NCI-H146 treated with DMSO at 0.1 percent for 48 hours (cell line): ENCODE measurements around the gene PELI3.
"Not testable (repeated sequence)": the region's sequence is repeated elsewhere in the genome, so short reads cannot be mapped to it uniquely, and the experiment has no call there.

Experiments used
- DNase-seq: peaks from one replicate; lab custom pipeline; 2025; ENCODE audit not compliant: unreplicated experiment; lab: John Stamatoyannopoulos, UW

PELI3 gene, protein sequence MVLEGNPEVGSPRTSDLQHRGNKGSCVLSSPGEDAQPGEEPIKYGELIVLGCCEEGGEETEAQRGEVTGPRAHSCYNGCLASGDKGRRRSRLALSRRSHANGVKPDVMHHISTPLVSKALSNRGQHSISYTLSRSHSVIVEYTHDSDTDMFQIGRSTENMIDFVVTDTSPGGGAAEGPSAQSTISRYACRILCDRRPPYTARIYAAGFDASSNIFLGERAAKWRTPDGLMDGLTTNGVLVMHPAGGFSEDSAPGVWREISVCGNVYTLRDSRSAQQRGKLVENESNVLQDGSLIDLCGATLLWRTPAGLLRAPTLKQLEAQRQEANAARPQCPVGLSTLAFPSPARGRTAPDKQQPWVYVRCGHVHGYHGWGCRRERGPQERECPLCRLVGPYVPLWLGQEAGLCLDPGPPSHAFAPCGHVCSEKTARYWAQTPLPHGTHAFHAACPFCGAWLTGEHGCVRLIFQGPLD

DNA sequence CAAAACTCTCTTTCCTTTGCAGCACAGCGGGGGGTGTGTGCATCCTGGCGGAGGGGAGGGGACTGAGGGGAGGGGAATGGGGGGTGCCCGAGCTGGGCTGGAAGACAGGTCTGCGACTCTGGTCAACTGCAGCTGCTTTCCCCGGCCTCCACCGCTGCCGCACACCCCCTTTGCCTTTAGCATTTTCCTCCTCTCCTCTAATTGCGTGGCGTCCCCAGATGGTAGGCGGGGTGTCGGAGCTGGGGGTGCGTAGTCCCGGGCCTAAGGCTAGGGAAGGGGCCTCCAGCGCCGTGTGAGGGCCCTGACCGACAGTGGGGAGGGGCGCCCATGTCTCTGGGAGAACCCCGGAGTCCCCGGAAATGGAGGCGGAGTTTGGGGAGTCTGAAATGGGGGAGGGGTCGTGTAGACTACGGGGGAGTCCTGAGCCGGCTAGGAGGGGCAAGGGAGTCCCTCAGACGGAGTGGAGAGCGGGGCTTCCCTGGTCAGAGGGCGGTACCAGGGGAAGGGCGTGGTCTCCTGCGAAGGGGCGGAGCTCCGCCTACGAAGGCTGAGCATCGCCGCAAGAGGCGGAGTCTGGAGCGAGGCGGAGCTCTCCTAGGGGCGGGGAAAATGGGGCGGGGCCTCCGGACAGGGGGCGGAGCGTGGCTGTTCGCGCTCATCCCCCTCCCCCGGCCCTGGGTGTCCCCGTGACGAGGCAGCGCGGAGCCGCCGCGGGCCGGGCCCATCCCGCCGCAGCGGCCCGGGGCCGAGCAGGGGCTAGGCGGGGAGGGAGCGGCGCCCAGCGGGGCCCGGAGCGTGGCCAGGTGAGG lies at the start of gene PELI3:
PELI3 (plus strand) TSS at position 681 of the 809 bp plus-strand sequence. CDS start 1,224 bp downstream, outside the sequence.
- DNase-seq, result peak; percentile 72

DNA sequence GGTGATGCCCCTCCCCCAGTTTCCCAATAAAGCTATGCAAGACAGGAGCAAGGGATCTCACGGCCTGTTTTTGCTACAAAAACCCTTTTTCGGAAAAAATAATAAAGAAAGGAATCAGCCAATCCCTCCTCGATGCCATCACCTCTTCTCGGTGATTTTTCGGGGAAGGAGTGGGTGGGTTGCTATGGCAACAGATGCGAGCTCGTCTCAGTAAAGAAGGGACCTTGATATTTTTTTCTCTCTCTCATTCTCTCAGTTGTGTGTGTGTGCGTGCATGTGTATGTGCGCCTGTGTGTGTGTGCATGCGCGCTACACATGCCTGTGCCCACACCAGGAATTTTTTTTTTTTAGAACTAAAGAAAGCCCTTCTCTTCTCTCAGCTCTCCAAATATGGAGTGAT lies 49.7 kb upstream of the PELI3 start:
- DNase-seq, result no peak

DNA sequence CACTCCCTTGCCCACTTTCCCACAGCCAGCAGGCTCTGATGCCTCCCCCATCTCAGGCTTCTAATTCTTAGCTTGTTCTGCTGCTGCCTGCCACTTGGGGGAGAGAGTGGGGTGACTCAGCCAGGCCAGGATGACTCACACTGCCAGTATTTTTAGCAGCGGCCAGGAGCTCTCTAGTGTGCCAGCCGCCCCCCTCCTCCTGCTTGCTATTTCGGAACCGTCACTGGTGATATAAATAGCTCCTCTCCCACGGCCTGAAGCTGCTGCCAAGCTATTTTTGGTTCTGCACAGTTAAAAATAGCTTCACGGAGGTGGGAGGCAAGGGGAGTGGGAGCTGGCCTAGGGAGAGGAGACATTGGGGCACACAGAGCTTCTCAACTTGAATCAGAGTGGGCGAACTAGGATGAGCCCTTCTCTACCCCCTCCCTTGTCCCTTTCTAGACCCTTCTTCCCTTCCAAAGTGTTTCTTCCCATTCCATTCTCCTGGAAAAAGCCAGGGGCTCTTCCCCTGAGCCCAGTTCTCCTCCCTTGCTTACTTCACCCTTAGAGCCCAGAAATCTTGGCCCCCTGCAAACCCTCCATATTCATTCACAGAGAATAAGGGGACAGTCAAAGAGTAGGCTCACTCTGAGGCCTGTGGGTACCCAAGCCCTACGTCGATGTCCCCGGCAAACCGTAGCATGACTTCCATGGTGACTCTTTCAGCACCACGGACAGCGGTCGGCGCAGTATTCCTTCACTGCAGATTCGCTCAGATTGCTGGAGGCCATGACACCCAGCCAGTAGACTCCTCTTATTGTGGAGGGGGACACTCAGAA lies 48.3 kb upstream of the PELI3 start:
- DNase-seq, result no peak

GRCh38 chr11:66418986-66419308 lies 47.8 kb upstream of the PELI3 start:
- DNase-seq, result no peak

DNA sequence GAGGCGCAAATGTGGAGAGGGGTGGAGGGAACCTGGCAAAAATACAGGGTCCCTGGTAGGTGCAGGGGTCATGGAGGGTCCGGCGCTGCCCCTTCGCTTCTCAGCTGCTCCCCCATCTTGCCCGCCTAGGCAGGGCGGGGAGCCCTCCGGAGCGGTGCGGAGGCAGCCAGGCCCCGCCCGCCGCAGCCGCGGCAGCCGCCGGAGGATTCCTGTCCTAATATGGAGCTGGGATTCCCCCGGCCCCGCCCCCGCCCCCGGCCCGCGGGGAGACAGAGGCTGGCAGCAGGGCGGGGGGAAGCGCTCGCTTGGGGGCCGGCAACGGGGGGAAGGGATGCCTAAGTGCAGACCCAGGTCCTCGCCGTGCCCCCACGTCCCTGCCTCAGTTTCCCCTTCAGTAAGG lies 46.9 kb upstream of the PELI3 start:
- DNase-seq, result no peak

GRCh38 chr11:66420671-66421476 lies 45.8 kb upstream of the PELI3 start, which contains the start of gene NPAS4:
TSS of gene NPAS4 (plus strand) at chr11:66421035. CDS start at chr11:66421180, 145 bp downstream.
- peak; percentile 64 for DNase-seq

- no peak for DNase-seq
Measured at GRCh38 chr11:66421492-66422205, 45.1 kb upstream of the PELI3 start.

- no peak for DNase-seq
Measured at GRCh38 chr11:66426314-66426713, 40.4 kb upstream of the PELI3 start.

- no peak for DNase-seq
Measured at GRCh38 chr11:66428933-66429332, 37.8 kb upstream of the PELI3 start.

GRCh38 chr11:66429983-66430602 lies 36.6 kb upstream of the PELI3 start:
- DNase-seq, result peak; percentile 44

GRCh38 chr11:66431287-66431686 lies 35.4 kb upstream of the PELI3 start:
- not testable (repeated sequence) for DNase-seq

DNA sequence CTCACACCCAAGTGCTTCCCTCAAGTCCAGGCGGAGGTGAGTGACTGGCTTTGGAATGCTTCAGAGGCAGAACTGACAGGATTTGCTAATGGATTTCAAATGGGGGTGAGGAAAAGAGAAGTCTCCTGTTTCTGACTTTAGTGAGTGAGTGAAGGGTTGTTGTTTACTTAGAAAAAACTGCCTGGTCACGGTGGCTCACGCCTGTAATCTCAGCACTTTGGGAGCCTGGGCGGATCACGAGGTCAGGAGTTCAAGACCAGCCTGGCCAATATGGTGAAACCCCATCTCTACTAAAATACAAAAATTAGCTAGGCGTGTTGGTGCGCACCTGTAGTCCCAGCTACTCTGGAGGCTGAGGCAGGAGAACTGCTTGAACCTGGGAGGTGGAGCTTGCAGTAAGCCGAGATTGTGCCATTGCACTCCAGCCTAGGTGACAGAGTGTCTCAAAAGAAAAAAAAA lies 34.8 kb upstream of the PELI3 start:
- not testable (repeated sequence) for DNase-seq

DNA sequence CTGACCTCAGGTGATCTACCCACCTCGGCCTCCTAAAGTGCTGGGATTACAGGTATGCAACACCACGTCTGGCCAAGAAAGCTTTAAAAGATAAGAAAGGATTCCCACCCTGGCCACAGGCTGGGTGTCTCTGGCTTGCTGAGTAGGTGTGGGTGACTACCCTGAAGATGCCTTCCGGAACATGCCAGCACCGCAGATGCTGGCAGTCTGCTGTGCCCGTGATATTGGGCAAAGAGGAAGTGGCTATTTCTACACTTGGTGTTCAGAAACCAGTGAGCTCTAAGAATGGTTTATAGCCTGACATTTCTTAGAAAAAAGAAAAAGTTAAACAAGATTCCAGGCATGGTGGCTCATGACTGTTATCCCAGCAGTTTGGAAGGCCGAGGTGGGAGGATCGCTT lies 34.1 kb upstream of the PELI3 start:
- no peak for DNase-seq

GRCh38 chr11:66437979-66438503 lies 28.7 kb upstream of the PELI3 start:
- DNase-seq, result no peak

- DNase-seq, result peak; percentile 93
Measured at GRCh38 chr11:66438504-66439466, 27.9 kb upstream of the PELI3 start, which contains the start of gene MRPL11. TSS of gene MRPL11 (minus strand) at chr11:66438848. CDS start at chr11:66438754, 94 bp downstream.

GRCh38 chr11:66440101-66440939 lies 26.4 kb upstream of the PELI3 start:
- peak; percentile 80 for DNase-seq

DNA sequence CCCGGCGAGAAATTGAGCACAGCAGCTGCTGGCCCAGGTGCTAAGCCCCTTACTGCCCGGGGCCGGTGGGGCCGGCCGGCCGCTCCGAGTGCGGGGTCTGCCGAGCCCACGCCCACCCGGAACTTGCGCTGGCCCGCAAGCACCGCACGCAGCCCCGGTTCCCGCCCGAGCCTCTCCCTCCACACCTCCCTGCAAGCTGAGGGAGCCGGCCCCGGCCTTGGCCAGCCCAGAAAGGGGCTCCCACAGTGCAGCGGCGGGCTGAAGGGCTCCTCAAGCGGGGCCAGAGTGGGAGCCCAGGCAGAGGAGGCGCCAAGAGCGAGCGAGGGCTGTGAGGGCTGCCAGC lies 25.8 kb upstream of the PELI3 start:
- DNase-seq, result not testable (repeated sequence)
